Suprapubic skin (tissue), 3 donors: Measurements from ENCODE around the gene APC2.

ENCODE experiments used
- POLR2A ChIP-seq, 2 donors: fragments of 450-650 bp; IDR thresholded peaks; one replicate each; pipeline ENCODE4 v1.6.1; 2017; ENCODE audit warnings: antibody characterized with exemption in 2 of 2, mild to moderate bottlenecking in 2 of 2, moderate library complexity in 2 of 2
- TF ChIP-seq, protein P1 (sequence below), 2 donors: fragments of 200-600 bp in 1 of 2; fragments of 450-650 bp in 1 of 2; sonication (generic) in 1 of 2; IDR thresholded peaks; one replicate each; pipeline ENCODE4 v1.5.1; 2016 to 2019; ENCODE audit warnings: antibody characterized with exemption in 2 of 2, mild to moderate bottlenecking in 1 of 2, moderate library complexity in 1 of 2

DNA sequence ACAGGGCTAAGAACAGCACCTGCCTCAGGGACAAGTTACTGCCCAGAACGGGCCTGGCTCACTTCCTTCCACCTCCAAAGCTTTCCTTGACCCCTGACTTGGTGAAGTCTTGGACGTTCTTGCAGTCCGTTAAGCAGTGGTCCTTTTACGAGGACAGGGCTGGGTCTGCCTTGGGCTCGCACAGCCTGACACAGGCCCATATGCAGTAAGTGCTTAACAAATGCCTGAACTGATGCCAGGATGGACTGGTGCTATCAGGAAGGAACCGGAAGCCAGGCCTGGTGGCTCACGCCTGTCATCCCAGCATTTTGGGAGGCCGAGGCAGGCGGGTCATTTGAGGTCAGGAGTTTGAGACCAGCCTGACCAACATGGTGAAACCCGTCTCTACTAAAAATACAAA is 72.1 kb downstream of the APC2 start:
- TF ChIP-seq, protein P1, sequence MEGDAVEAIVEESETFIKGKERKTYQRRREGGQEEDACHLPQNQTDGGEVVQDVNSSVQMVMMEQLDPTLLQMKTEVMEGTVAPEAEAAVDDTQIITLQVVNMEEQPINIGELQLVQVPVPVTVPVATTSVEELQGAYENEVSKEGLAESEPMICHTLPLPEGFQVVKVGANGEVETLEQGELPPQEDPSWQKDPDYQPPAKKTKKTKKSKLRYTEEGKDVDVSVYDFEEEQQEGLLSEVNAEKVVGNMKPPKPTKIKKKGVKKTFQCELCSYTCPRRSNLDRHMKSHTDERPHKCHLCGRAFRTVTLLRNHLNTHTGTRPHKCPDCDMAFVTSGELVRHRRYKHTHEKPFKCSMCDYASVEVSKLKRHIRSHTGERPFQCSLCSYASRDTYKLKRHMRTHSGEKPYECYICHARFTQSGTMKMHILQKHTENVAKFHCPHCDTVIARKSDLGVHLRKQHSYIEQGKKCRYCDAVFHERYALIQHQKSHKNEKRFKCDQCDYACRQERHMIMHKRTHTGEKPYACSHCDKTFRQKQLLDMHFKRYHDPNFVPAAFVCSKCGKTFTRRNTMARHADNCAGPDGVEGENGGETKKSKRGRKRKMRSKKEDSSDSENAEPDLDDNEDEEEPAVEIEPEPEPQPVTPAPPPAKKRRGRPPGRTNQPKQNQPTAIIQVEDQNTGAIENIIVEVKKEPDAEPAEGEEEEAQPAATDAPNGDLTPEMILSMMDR (IDR thresholded peaks at IDR 0.05) = no peak
- TF ChIP-seq POLR2A (IDR thresholded peaks at IDR 0.05) = no peak
